ENCODE data around the gene ADAMTS6.

ADAMTS6 gene

DNA sequence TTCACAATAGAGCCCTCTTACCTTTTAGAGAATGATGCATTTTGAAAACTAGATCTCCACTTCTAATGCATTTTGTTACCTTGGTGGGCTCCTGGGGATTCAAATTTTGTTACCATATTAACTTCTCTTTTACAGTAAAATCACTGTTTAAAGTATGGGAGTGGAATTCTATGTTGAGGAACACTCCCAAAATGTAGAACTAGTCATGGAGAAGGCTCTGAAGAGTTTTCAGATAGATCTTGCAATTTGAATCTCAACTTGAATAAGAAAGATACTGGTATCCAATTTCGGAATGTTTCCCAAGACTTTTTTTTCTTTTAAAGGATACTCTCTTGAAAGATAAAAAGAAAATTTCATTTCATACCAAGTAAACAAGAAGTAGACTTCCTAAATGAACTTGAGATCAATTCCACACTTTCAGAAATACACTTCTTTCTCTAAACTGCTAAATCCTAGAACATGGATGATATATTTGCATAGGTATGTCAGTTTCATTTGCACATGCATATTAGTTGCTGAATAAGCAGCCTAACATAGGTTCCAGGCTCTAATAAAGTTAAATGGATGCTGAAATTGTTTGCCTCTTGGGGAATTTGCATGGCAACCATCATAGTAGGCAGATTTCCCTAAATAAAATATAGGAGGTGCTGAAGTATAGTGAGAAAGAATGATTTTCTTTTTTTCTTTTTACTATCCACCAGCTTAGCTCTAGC, 205.4 kb downstream of the ADAMTS6 start:
- DNase-seq = no peak

DNA sequence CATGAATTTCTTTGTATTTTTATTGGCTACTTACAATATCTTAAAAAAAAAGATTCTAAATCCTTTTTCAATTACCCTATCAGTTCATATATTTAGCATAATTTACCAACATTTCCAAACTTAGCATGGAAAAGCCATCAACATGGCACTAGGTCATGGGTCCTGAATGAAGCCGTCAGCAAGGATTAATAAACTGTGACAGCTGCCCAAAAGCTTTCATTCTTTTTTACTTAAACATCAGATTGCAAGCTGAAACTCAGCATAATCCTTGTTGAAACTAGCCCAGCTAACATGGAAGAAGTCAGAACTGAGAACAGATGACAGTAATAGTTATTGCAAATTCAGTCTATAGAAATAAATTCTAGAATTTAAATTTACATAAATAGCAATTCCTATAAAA, 209.8 kb downstream of the ADAMTS6 start:
- DNase-seq = no peak

- no peak for DNase-seq
Observed at GRCh38 chr5:65268525-65268924, 213.2 kb downstream of the ADAMTS6 start.

GRCh38 chr5:65264420-65264819, 217.3 kb downstream of the ADAMTS6 start:
- no peak for DNase-seq

GRCh38 chr5:65263321-65263720, 218.4 kb downstream of the ADAMTS6 start:
- no peak for DNase-seq

DNA sequence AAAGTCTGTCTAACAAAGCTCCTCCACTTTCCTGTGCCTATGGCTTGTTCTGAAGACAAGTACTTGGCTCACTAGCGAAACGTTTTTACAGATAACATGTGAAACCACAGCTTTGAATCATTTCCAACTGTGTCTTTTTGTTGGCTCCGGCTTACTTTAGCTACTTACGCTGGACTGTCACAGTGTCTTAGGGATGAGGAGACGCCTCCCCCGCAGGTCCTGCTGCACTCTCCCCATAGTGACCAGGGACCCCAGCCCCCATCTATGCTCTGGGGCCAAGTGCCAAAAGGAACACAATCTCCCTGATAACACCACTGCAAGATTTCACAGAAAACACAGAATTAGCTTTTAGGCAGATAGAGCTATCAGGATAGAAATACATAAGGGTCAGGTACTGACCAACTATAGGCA, 219.1 kb downstream of the ADAMTS6 start:
- DNase-seq = no peak

DNA sequence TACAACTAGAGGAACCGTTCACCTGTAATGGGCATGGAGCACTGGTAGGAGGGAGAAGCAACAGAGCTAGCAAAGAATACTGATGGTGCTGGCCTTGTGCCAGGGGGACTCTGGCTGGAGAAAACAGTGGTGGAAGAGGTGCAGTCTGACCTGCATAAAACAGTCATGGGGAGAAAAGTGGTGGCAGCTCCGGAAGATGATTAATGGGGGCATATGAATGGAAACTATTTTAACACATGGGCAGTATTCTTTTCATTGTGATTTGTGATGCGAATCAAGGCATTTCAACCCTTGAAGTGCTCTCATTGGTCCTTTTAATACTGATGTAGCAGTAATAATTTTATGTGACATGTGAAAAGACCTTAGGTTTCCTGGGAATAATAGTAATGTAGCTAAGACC, 219.6 kb downstream of the ADAMTS6 start:
- peak in 2 of 3 experiments; percentile 35 to 60 for DNase-seq

GRCh38 chr5:65261499-65261898, 220.2 kb downstream of the ADAMTS6 start:
- no peak for DNase-seq

DNA sequence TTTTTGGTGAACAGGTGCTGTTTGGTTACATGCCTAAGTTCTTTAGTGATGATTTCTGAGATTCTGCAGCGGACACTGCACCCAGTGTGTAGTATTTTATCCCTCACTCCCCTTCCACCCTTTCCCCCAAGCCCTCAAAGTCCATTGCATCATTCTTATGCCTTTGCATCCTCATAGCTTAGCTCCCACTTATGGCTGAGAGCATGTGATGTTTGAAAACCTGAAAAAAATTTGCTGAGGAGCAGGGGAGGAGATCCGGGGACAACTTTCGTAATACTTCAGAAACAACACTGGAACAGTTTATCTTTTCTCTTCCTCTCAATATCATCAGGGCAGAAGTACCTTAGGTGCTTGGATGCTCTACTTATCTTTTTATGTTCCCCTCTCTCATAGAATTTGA, 226.4 kb downstream of the ADAMTS6 start:
- no peak for DNase-seq

GRCh38 chr5:65252977-65253376, 228.7 kb downstream of the ADAMTS6 start:
- no peak for DNase-seq

DNA sequence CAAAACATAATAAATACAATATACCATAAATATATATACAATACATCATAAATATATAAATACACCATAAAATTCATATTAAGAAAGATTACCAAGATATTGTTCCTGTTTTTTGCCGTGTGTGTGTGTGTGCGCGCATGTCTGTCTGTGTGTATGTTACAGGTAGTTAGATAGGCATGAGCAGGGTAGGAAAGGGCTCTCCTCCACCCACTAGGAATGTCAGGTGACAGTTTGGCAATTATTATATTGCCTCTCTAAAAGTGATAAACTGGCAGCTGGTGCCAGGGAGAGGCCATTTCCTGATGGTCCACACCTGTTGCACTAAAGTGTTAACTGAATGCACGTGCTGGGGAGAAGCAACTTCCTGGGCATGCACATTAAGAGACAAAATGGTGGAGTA, 232.8 kb downstream of the ADAMTS6 start:
- DNase-seq = peak in 1 of 3 experiments; percentile 4

GRCh38 chr5:65247594-65247993, 234.1 kb downstream of the ADAMTS6 start:
- no peak for DNase-seq

DNA sequence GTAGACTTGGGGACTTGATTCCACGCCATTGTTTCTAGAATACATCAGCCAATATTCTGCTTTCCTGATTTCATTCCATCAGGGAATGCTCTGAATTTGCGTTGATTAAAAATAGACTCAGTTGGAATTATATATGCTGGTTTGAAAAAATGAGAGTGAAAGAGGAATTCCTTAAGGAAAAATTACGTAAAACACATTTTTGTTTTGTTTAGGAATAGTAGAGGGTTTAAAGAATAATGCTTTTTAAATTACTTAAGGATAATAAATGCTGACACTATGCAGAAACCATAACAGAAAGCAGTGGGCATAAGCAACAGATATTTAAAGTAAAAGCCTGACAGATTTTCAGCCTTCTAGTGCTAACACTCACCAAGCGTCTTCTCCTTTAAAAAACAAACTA, 235.0 kb downstream of the ADAMTS6 start:
- DNase-seq = no peak

DNA sequence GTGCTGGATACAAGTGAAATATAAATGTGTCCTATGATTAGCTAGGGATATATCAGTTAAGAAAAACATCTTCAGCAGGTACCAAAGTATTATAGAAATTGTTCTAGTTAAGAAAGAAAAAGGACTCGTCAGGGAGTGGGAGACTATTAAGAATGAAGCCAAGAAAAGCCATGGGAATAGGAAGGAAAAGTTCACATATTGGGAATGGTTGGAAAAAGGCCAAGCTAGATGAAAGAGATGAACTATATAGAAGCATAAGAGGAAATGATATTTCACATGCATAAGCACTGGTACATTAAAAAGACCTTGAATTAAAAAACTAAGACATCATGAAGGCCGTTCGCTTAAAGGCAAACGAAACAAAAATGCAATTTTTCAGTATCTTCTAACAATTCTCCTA, 237.7 kb downstream of the ADAMTS6 start:
- DNase-seq = no peak

- DNase-seq = peak in 1 of 3 experiments; percentile 37
Observed at GRCh38 chr5:65243161-65243560, 238.6 kb downstream of the ADAMTS6 start.

DNA sequence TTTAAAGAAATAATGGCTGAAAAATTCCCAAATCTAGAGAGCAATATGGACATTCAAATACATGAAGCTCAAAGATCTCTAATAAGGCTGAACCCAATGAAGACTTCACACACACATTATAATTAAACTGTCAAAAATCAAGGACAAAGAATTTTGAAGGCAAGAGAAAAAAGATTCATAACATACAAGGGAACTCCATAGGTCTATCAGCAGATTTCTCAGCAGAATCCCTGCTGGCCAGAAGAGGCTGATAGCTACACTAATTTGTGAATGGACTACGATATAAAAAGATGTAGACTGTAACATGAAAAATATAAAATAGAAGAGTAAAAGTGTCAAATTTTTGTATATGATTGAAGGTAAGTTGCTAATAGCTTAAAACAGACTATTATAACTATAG, 251.9 kb downstream of the ADAMTS6 start:
- DNase-seq = no peak

DNA sequence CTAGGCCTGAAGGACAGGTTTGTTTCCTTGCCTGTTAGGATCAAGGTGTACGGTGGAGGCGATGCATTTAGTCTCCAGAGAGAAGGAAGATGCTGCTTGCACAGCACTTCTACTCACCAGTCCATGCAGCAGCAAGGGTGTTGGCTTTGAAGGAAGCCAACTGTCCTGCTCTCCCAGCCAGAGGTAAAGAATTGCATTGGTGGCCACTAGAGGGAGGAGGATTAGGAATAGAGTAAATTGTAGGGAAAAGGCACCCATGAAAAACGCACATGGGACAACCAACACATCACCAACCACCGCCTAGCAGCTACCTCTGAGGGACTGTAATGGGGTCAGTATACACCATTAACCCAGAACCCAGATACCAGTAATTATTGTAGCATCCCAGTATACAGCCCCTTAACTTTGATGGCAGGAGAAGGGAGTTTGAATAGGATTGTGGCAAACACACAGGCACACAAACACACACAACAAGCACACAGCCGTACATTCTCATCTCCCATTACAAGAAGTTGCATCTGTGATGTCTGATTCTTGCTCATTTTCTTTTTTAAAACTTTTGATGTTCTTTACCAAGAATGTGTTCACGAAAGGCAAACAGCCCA, 267.7 kb downstream of the ADAMTS6 start:
- DNase-seq = peak in 2 of 3 experiments; percentile 7 to 16

GRCh38 chr5:65209341-65209740, 272.4 kb downstream of the ADAMTS6 start:
- no peak for DNase-seq

DNA sequence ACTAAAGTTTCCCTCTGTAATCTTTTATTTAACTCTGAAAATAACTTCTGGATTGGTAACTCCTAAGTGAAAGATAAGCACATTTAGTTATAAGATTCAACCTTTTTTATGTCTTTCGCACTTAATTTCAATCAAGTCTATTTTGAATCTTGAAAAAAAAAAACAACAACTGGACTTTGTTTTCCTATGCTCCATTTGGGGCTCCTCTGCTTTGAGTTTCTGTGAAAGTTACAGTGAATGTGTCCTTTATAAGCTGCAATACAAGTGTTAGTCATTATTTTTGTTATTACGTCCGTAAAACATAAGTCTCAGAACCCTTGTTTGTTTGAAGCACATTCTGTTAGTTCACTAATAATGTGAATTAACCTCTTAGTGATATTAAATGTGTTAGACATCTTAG, 276.8 kb downstream of the ADAMTS6 start:
- no peak for DNase-seq

GRCh38 chr5:65203746-65204145, 278.0 kb downstream of the ADAMTS6 start:
- no peak for DNase-seq

DNA sequence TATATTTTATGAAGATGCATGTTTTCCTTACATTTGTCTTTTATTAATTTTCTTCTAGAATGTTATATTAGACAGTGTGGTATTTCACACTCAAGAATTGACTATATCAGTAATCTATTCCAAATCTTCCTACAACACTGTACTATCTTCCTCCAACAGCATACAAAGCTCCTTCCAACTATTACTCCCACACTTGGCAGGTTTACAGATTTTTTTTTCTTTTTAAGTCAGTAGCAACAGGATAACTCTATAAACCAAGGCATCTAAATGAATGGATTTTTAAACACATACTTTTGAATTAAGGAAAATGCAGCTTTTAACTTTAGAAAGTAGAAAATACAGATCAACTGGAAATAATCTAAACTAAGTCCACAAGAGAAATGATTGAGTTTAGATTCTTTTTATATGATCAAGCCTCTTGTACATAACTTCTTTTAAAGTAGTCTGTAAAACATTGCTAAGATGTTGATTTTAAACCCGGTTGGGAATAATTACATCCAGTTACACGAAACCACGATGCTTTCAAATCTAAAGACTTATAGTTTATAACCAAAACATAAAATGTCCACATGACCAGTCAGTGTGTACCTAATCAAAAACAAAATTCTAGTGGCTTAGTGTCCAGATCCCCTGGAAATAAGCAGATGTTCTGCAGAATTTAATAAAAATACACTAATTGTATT, 281.6 kb downstream of the ADAMTS6 start:
- no peak for DNase-seq

DNA sequence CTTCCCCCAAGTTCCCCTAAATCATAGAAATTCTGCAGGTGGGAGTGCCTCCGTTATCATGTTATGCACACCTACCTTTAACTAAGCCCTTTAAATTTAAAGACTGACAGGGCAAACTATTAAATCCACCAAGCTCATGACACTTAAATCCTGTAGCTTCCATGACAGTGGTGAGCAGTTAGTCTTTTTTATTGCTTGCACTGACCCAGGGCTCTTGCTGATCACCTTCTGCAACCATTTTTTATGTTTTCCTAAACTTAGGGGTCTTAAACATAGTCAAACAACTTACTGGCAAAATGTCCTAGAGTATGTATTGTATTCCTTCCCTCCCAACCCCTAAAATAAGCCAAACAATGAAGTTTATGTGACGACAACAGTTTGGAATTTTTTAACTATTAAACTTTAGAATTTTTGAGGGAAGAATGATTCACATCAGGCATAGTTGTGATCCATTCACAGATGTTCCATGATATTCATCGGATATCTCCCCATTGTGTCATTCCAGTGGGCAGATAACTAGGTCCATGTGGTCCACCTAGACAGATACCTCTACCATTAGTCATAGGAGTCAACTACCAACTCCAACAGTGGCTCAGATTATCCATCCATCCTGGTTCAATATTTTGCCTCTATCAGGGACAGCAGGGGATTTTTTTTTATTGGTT, 283.1 kb downstream of the ADAMTS6 start:
- DNase-seq = no peak

Data from NCI-H1417 (cell line).